ENCODE measurements around the gene SCO1.

Gene SCO1

DNA sequence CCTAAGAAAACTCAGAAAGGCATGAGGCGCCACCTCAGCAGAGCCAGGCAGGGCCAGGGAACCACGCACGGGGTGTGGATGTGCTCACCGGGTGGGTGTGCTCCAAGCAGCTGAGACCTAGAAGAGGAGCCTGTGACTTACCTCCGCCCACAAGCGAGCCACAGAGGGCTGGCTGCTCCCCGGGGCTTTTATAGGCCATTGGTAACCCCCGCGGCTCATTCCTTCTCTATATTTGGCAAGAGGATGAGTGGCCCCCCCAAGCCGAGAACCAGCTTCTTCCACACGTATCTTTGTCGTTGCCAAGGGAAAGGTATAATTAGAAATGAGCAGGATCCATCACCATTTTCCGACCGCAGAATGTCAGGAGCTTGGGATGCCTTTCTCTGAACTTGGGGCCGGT is 40.2 kb downstream of the SCO1 start, which contains the start of gene MYH3:
Gene MYH3, minus strand, starts transcription at position 162 of the 400 bp plus-strand sequence. CDS start 2,245 bp downstream, outside the sequence.
- no peak for DNase-seq (ENCODE audit: extremely low read depth, low read depth)
- TF ChIP-seq CTCF (IDR thresholded peaks at IDR 0.05; ENCODE audit: low read depth, low read length): no peak

- DNase-seq (ENCODE audit: extremely low read depth, low read depth): no peak
- TF ChIP-seq CTCF (IDR thresholded peaks at IDR 0.05; ENCODE audit: low read depth, low read length): no peak
These were observed 43.3 kb downstream of the SCO1 start for GRCh38 chr17:10653987-10654386.

DNA sequence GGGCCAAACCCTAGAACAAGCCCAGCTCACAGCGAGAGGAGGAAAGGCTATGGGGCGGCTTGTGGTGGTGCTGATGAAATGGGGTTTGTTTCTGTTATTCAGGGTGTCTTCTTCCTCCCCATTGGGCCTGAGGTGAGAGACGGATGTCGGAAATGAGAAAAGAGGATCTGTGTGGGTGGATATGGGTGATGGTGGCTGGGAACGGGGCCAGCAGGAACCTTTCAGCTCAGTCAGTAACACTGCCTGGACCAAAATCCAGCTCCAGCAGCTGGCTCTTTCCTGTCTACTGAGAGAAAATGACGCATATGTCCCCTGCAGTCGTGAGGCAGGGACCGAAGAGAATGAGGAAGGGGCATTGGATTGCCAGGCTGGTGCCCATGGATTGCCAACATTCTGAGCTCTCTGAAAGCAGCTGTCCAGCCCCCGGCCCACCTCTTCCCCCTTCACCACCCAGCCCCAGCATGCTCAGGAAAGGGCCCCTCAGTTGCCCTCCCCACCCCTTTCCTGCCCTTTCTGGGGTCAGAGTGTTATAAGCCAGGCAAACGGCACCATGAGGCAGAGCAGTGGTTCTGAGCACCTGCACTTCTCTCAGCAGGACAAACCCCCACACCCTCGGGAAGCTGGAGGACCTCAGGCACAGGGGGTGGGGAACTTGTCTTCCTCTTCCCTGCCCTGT is 44.2 kb downstream of the SCO1 start:
- DNase-seq (ENCODE audit: extremely low read depth, low read depth): no peak
- no peak for TF ChIP-seq CTCF (IDR thresholded peaks at IDR 0.05; ENCODE audit: low read depth, low read length)

DNA sequence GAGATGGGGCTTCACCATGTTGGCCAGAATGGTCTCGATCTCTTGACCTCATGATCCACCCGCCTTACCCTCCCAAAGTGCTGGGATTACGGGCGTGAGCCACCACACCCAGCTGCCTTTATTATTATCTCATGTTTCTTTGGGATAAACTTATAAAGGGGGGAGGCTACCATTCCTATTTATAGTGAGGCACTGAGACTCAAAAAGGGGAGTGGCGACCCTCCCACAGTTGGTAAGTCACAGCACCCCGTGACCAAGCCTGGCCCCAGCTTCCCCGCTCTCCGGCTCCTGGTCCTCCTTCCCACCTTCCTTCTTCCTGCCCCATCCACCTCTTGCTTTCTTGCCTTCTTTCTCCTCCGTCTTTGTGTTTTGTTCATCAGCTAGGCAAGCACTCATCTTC is 45.4 kb downstream of the SCO1 start:
- no peak for TF ChIP-seq CTCF (IDR thresholded peaks at IDR 0.05; ENCODE audit: low read depth, low read length)
- DNase-seq (ENCODE audit: extremely low read depth, low read depth): no peak

DNA sequence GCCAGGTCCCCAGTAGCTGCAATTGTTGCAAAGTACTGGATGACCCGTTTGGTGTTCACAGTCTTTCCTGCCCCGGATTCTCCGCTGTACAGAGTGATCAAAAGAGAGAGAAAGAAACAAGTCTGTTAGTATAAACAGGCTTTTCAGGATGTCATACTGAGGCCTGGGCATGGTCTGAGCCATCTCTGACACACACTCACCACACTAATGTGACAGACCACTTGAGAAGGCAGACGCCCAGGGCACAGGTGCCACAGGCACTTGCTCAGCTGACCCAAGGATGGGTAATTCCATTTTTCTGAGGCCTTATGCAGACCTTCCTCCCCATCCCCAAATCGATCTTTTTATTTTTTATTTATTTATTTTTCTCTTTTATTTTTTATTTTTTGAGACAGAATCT is 47.7 kb downstream of the SCO1 start:
- no peak for DNase-seq (ENCODE audit: extremely low read depth, low read depth)
- TF ChIP-seq CTCF (IDR thresholded peaks at IDR 0.05; ENCODE audit: low read depth, low read length): no peak

- no peak for TF ChIP-seq CTCF (IDR thresholded peaks at IDR 0.05; ENCODE audit: low read depth, low read length)
- no peak for DNase-seq (ENCODE audit: extremely low read depth, low read depth)
These were observed 48.4 kb downstream of the SCO1 start for GRCh38 chr17:10648956-10649355.

DNA sequence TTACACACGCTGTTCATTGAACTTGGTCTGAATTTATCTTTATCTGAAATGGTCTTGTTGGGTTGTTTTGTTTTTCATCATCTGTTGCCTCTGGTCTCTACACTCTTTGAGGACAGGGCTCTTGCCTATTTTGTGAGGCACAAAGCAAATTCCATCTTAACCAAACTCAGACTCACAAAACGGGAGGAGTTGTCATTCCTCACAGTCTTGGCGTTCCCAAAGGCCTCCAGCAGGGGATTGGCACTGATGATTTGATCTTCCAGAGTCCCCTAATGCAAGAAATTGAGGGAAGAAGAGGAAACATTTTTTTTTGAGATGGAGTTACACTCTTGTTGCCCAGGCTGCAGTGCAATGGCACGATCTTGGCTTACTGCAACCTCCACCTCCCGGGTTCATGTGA is 49.0 kb downstream of the SCO1 start:
- DNase-seq (ENCODE audit: extremely low read depth, low read depth): no peak
- no peak for TF ChIP-seq CTCF (IDR thresholded peaks at IDR 0.05; ENCODE audit: low read depth, low read length)

Data from AG09319 (cell line).